CD4-positive, alpha-beta T cell (primary cell): Measurements from ENCODE around the gene EIPR1. TPM values are rescaled to one million over a fixed set of nuclear protein-coding genes. Genes with fewer than 3 reads are reported as not detected.

Experiments
- ATAC-seq: fragments of 200-7000 bp; cut with Tn5 transposase; one replicate; pipeline ENCODE4 v1.10.0; 2022; ENCODE audit warnings: mild to moderate bottlenecking; ENCODE audit not compliant: poor library complexity
- CTCF ChIA-PET: fragments of 350-600 bp; sonication (Branson Sonifier 250); formaldehyde crosslinking; loops from one replicate; lab custom pipeline; 2021; ENCODE audit warnings: antibody characterized with exemption, inconsistent platforms; lab: Charles Lee
- POLR2A ChIA-PET: fragments of 350-600 bp; sonication (Branson Sonifier 250); formaldehyde crosslinking; loops from one replicate; lab custom pipeline; 2021; ENCODE audit warnings: antibody characterized with exemption, inconsistent platforms; lab: Charles Lee
- DNase-seq, 14 experiments: peaks; one replicate each; pipeline ENCODE4 v3.0.0-alpha.2; 2013 to 2020; ENCODE audit warnings: mixed read lengths in 2 of 14
- H3K27ac ChIP-seq, 2 donors: one replicate each; pipeline versions ENCODE4 v1.5.1 to v1.7.0; 2013; ENCODE audit warnings: low read length in 2 of 2, low read depth in 1 of 2, mild to moderate bottlenecking in 1 of 2
- H3K27me3 ChIP-seq, 2 experiments: 1 replicate in 1 of 2; 2 replicates in 1 of 2; pipeline versions ENCODE4 v1.6.1 to v1.7.0; 2013; ENCODE audit warnings: low read length in 2 of 2, control low read depth in 1 of 2, mild to moderate bottlenecking in 1 of 2, moderate library complexity in 1 of 2; ENCODE audit not compliant: insufficient read depth in 2 of 2, control insufficient read depth in 1 of 2
- H3K36me3 ChIP-seq: one replicate; pipeline ENCODE4 v1.6.1; 2013; ENCODE audit warnings: low read length, control low read depth; ENCODE audit not compliant: insufficient read depth
- H3K4me1 ChIP-seq: one replicate; pipeline ENCODE4 v1.6.1; 2013; ENCODE audit warnings: low read length, control low read depth; ENCODE audit not compliant: insufficient read depth
- H3K4me3 ChIP-seq: one replicate; pipeline ENCODE4 v1.5.1; 2013; ENCODE audit warnings: mild to moderate bottlenecking, low read length, moderate library complexity
- H3K9me3 ChIP-seq, 2 experiments: 1 replicate in 1 of 2; 2 replicates in 1 of 2; pipeline versions ENCODE4 v1.6.1 to v1.7.0; 2013; ENCODE audit warnings: low read length in 2 of 2, mild to moderate bottlenecking in 2 of 2, control low read depth in 1 of 2, moderate library complexity in 1 of 2; ENCODE audit not compliant: control insufficient read depth in 1 of 2, insufficient read depth in 1 of 2
- H3K27ac Mint-ChIP-seq: one replicate; pipeline ENCODE4 v1.8.0; 2020; ENCODE audit warnings: mixed read lengths
- H3K27me3 Mint-ChIP-seq: one replicate; pipeline ENCODE4 v1.8.0; 2021; ENCODE audit warnings: mixed read lengths
- H3K36me3 Mint-ChIP-seq: one replicate; pipeline ENCODE4 v1.8.0; 2021; ENCODE audit warnings: low read depth, mixed read lengths
- H3K4me1 Mint-ChIP-seq: one replicate; pipeline ENCODE4 v1.8.0; 2021; ENCODE audit warnings: low read depth, mixed read lengths
- H3K4me3 Mint-ChIP-seq: one replicate; pipeline ENCODE4 v1.8.0; 2020; ENCODE audit warnings: mild to moderate bottlenecking, mixed read lengths
- H3K9me3 Mint-ChIP-seq: one replicate; pipeline ENCODE4 v1.8.0; 2020; ENCODE audit warnings: mixed read lengths
- CTCF ChIP-seq: fragments of 200-600 bp; IDR thresholded peaks from one replicate; pipeline ENCODE4 v1.8.0; 2022; ENCODE audit warnings: antibody characterized with exemption, mild to moderate bottlenecking
- intact Hi-C, 2 experiments: fragments of 100-400 bp; cut with DNase I in 1 of 2; cut with micrococcal nuclease in 1 of 2; formaldehyde crosslinking; loops; one replicate each; pipeline versions ENCODE4 v1.15.1 to v1.9.0; 2023 to 2025; cut with DNase I, micrococcal nuclease
- total RNA-seq, 174 experiments: library from RNA in 2 of 174; stranded (reverse) in 2 of 174; gene quantifications; one replicate each; pipeline ENCODE4 v1.2.3 and lab custom pipeline; 2021 to 2026

EIPR1 gene
- total RNA-seq, 2 experiments from 2014 or later: 11.0 to 12.4 TPM

GRCh38 chr2:3180082-3180908 is 197.3 kb downstream of the EIPR1 start:
- H3K27me3 Mint-ChIP-seq: no peaks in the 10 kb centered on the region
- H3K9me3 Mint-ChIP-seq: no peaks in the 10 kb centered on the region
- no peaks in the 10 kb centered on the region for H3K4me1 Mint-ChIP-seq
- peaks cover 0 to 11% of the 10 kb centered on the region in 2 experiments for H3K9me3 ChIP-seq
- no peaks in the 10 kb centered on the region for H3K27me3 ChIP-seq
- TF ChIP-seq CTCF: no peak
- H3K4me1 ChIP-seq: no peaks in the 10 kb centered on the region
- H3K36me3 ChIP-seq: peaks cover 14% of the 10 kb centered on the region
- ATAC-seq (no peak), DNase-seq (peak in 2 of 14 experiments; percentile 26 to 56)
- H3K4me3 ChIP-seq: no peak overlapping the region
- ChIA-PET CTCF (no interaction called here), POLR2A (no interaction called here)
- peaks cover 13% of the 10 kb centered on the region for H3K36me3 Mint-ChIP-seq
- H3K27ac Mint-ChIP-seq: no peak overlapping the region
- no peak overlapping the region for H3K4me3 Mint-ChIP-seq
- H3K27ac ChIP-seq: no peak overlapping the region
- intact Hi-C loops: no loop called here

- ATAC-seq (no peak), DNase-seq (no peak)
- ChIA-PET CTCF (no interaction called here), POLR2A (no interaction called here)
- Histone ChIP-seq H3K27ac (no peak overlapping the region), H3K4me1 (no peaks in the 10 kb centered on the region), H3K36me3 (peaks cover 16% of the 10 kb centered on the region), H3K27me3 (no peaks in the 10 kb centered on the region), H3K9me3 (peaks cover 0 to 11% of the 10 kb centered on the region in 2 experiments), H3K4me3 (no peak overlapping the region)
- TF ChIP-seq CTCF: no peak
- H3K4me3 Mint-ChIP-seq: no peak overlapping the region
- H3K9me3 Mint-ChIP-seq: no peaks in the 10 kb centered on the region
- no peaks in the 10 kb centered on the region for H3K4me1 Mint-ChIP-seq
- peaks cover 10% of the 10 kb centered on the region for H3K36me3 Mint-ChIP-seq
- H3K27ac Mint-ChIP-seq: no peak overlapping the region
- no peaks in the 10 kb centered on the region for H3K27me3 Mint-ChIP-seq
- intact Hi-C loops: loop anchor here (2.0 to 10.0 kb wide), 2 partner anchors 123 to 125 kb away; no protein-coding TSS in a partner anchor
These were observed 198.0 kb downstream of the EIPR1 start for GRCh38 chr2:3179626-3180025.

GRCh38 chr2:3179208-3179607 is 198.4 kb downstream of the EIPR1 start:
- POLR2A ChIA-PET: no interaction called here
- CTCF ChIA-PET: no interaction called here
- Histone ChIP-seq H3K36me3 (peaks cover 15% of the 10 kb centered on the region), H3K9me3 (peaks cover 0 to 11% of the 10 kb centered on the region in 2 experiments), H3K4me1 (no peaks in the 10 kb centered on the region), H3K27ac (no peak overlapping the region), H3K4me3 (no peak overlapping the region), H3K27me3 (no peaks in the 10 kb centered on the region)
- no peaks in the 10 kb centered on the region for H3K27me3 Mint-ChIP-seq
- H3K36me3 Mint-ChIP-seq: peaks cover 10% of the 10 kb centered on the region
- H3K4me3 Mint-ChIP-seq: no peak overlapping the region
- intact Hi-C loops: loop anchor here (2.0 to 10.0 kb wide), 2 partner anchors 124 to 126 kb away; no protein-coding TSS in a partner anchor
- H3K9me3 Mint-ChIP-seq: no peaks in the 10 kb centered on the region
- no peaks in the 10 kb centered on the region for H3K4me1 Mint-ChIP-seq
- H3K27ac Mint-ChIP-seq: no peak overlapping the region
- no peak for ATAC-seq
- peak in 1 of 14 experiments; percentile 19 for DNase-seq
- no peak for TF ChIP-seq CTCF
